HG03095 (cell line): Measurements from ENCODE around the gene BTBD10.
A peak's percentile ranks its signal among the peaks of the same experiment; 100 is the strongest.

Experiments used
- ATAC-seq: cut with Tn5 transposase; IDR thresholded peaks from one replicate; pipeline ENCODE4 v1.9.1; 2021; ENCODE audit warnings: moderate library complexity; ENCODE audit not compliant: unreplicated experiment

The BTBD10 gene

DNA sequence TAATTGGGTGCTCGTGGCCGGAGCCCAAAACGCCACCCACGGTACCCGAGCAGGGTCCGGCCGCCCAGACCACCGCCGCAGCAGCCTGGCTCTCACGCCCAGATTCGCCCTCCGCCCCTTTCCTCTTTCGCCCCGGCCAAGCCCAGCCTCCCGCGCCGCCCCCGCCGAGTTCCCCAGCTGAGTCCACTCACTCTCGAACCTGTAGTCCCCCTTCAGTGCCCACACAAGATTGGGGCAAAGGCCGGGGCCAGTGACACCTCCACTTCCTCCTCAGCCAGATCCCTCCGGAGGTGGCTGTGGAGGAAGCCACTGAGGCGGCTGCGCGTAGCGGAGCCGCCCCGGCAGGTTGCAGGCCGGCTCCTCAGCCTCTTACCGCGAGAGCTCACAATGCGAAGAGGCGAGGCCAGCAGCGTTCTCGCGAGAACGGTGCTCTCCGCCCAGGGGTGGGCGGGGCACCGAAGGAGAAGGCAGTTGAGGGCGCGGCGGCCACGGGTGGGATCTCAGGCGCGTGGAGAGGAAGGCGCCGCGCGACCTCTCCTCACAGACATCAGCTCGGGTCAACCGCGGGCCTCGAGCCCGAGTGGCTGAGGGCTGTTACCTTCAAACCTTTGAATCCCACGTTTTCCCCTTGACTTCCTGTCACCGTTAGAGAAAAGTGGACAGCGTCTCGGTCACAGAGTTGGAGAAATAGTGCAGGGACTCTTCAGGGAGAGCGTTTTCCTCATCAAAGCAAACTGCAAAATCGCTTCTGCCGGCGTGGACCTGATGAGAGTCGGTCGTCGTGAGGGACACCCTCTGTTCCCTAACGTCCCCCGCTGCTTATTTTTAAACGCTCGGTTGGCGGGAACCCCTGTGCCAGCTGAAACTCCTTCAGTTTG is at the start of gene BTBD10:
Gene BTBD10 (minus strand): TSS at position 322 of the 878 bp plus-strand sequence. CDS start 18,098 bp downstream, outside the sequence.
- ATAC-seq: peak; percentile 95

DNA sequence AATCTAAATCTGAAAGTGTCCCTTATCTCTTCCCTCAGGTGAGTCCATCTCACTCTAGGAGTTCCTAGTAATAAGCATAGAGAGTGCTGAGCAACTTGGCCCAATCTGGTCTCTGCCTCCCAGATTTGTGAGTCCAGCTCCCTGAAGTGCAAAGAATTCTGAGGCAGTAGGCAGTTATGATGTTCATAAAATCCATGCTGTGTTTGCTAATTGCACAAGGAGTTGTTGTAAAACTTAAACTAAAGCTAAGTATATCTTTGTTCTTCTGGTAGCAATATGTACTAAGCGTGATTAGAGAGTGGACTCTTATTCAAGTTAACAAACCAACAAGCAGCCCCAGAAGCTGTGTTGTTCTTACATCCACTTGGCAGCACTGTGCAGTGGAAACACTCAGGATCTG is 40.4 kb upstream of the BTBD10 start:
- ATAC-seq: no peak

DNA sequence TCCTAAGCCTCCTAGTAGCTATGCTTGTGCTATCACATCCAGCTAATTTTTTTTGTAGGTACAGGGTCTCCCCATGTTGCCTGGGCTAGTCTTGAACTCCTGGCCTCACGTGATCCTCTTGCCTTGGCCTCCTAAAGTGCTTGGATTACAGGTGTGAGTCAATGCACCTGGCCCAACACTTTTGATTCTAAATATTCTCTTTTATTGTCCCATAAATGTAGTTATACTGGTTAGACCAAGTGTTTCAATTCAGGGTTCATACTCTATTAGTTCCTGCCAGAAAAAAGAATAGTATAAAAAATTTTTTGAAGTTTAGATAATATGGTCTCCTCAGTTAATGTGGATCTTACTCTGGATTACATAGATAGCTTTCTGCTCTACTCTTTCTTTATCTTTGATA is 39.5 kb upstream of the BTBD10 start:
- ATAC-seq: no peak

DNA sequence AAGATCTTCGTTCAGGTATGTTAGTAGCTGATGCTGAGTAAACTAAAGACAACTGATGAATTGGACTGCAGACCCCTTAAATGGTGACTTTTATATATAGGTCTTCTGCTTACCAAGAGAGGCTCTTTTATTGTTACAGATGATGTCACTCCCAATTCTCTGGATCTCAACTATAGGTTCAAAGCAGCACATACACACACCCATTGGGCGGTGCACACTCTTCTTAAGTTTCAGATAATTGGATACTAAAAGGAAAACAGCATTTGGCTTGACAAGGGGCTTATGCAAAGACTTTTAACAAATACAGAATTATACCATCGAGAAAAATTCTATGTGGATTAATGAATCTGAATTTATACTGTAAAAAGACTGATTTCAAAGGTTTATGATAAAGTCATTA is 32.9 kb upstream of the BTBD10 start, which contains the start of gene PTH:
Gene PTH (minus strand): TSS at position 69 of the 400 bp plus-strand sequence. CDS start 3,142 bp downstream, outside the sequence.
- ATAC-seq: no peak

DNA sequence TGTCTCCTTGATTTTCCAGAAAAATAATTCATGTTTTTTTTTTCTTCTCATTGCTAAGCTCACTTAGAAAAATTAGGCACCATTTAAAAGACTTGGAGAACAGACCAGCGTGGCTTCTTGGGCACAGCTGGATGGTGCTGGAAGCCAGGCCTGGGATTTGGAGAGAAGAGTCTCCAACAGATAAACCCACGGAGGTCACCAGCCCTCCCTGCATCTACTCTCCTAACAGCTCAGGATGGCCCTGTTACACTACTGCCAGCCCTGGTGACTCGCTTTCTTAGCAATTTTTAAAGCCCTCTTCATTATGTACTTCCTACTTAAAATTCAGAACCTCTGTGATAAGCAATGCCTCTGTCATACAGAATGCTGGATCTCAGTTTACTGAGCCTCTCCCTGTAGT is 31.0 kb upstream of the BTBD10 start:
- no peak for ATAC-seq

DNA sequence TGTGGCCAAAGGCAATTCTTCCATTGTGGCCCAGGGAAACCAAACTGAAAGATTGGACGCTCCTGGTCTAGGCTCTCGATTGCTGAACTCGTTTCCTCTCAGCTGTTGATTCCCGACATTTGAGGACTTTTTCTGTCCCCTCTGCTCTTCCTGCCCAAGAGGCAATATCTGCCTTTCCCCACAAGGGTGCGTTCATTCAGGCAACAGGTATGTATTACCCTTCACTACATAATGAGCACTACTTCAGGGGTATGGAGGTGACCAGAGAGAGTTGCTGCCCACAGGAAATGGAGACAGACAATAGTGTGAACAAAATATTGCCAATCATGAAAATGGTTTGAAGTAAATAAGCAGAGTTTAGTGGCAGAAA is 24.6 kb upstream of the BTBD10 start:
- ATAC-seq: peak; percentile 73

DNA sequence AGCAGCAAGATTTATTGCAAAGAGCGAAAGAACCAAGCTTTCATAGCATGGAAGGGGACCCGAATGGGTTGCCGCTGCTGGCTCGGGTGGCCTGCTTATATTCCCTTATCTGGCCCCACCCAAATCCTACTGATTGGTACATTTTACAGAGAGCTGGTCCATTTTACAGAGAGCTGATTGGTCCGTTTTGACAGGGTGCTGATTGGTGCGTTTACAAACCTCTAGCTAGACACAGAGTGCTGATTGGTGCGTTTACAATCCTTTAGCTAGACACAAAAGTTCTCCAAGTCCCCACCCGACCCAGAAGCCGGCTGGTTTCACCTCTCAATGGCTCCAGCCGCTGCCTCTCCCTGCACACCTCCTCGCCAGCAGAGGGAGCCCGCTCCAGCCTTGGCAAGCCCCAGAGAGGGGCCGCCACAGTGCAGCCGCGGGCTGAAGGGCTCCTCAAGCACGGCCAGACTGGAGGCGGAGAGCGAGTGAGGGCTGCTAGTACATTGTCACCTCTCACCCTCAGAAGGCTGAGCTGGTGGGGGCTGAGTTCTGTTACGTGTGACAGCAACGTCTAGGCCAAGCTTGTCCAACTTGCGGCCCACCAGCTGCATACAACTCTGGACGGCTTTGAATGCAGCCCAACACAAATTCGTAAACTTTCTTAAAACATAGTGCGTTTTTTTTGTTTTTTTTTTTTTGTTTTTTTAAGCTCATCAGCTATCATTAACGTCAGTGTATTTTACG is 24.1 kb upstream of the BTBD10 start:
- ATAC-seq: peak; percentile 79

DNA sequence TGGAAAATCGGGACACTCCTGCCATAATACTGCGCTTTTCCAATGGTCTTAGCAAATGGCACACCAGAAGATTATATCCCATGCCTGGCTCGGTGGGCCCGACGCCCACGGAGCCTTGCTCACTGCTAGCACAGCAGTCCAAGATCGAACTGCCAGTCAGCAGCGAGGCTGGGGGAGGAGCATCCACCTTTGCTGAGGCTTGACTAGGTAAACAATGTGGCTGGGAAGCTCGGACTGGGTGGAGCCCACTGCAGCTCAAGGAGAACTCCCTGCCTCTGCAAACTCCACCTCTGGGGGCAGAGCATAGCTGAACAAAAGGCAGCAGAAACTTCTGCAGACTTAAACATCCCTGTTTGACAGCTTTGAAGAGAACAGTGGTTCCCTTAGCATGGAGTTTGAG is 17.2 kb upstream of the BTBD10 start:
- no peak for ATAC-seq

DNA sequence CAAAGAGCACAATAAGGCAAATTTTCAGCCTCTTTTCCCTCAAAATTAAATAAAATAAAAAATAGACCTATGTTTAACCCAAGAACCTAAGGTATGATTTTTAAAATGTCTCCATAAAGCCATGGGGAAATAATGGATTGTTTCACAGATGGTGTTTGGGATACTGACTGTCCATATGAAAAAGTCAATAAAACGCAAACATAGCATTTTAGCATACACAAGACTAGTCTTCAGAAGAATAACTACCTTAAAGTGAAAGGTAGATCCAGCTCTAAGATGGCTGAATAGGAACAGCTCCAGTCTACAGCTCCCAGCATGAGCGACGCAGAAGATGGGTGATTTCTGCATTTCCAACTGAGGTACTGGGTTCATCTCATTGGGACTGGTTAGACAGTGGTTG is 16.7 kb upstream of the BTBD10 start:
- ATAC-seq: no peak

DNA sequence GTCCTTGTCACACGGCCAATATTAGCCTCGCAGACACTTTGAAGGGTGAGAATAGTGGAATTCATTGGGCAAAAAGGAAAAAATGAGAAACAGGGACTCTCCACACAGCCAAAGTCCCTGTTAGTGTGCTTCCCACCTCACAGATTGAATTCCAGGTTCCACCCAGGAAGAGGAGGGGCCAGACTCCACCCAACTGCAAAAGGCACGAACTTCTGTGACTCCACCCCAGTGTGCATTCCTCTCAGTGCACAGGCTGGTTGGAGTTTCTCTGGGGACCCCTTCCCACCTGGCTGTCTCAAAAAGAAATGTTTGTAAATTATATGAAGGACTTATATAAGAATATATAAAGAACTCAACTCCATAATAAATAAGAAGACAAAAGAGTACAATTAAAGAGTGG is 12.1 kb upstream of the BTBD10 start:
- ATAC-seq: no peak

DNA sequence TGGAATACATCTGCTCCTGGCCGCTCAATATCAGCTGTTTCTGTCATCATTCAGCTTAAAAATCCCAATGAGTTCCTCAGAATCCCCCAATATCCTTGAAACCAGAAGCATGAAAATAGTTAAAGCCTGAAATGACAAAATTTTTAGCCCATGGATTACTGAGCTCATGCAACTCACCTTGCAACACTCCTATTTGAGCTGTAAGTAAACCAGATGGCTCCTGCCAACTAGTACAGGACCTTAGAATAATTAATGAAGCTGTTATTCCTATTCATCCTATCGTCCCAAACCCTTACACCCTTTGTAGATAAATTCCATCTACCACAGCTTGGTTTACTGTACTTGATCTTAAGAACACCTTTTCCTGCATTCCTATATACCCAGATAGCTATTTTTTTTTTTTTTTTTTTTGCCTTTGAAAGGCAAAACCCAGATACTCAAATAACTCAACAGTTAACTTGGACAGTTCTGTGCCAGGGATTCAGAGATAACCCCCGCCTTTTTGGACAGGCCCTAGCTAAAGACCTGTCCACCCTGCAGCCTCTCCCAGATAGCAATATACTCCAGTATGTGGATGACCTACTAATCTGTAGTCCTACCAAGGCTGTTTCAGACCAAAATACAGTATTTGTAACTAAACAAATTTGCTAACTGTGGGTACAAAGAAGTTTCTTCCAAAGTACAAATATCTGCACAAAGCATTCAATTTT is 10.1 kb upstream of the BTBD10 start:
- no peak for ATAC-seq

DNA sequence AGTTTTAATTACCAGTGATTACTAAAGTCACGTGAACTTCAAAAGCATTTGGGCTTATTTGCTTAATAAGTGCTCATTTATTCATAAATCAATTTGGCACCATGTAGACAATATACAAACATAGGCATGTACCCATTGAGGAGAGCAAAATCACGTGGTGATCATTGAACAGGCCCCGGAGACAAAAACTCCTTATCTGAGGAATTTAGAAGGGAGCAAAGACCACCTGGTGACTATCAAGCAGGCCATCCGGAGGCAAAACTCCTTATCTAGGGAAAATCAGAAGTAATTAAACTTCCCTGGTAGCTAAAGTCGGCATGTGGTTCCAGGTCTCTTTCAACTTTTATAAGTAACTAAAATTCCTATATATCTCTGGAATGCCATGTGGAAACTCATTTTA is 5.7 kb upstream of the BTBD10 start:
- ATAC-seq: no peak

DNA sequence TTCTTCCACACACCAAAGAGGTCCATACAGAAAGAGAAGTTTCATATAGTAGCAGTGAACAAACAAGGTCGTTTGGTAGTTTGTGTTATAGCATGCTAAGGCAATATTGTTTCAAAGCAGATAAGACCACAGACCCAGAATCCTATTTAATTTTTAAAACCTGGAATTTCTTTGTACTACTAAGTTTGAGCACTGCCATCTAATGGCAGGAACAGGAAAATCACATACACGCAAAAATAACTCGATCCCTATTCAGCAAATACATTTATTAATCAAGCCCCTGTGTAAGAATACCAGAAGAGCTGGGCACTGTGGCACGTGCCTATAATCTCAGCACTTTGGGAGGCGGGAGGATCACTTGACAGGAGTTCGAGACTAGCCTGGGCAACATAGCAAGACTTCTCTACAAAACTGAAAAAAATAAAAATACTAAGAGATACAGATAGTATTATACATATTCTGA is 2.9 kb upstream of the BTBD10 start:
- ATAC-seq: no peak

DNA sequence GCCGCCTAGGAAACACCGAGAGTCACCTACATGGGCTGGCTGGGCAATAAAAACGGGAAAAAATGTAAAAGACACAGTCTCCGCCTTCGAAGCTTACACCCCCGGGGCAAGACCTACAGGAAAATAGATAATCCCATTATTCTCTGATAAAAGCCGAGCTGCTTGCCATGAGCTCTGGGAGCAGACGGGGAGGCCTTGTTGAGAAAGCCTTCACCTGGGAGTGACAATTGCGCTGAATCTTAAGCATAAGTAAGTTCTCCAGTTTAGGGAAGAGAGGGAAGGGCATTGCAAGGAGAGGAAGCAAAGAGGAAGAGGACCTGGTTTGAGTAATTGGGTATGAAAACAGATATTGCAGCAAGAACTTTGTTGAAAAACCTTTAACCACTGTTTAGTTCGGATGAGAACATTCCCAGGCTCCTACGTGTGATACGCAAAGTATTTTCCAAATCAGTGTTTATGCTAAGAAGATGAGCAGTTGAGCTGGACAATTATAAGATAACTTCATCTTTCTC is 813 bp upstream of the BTBD10 start:
- no peak for ATAC-seq

DNA sequence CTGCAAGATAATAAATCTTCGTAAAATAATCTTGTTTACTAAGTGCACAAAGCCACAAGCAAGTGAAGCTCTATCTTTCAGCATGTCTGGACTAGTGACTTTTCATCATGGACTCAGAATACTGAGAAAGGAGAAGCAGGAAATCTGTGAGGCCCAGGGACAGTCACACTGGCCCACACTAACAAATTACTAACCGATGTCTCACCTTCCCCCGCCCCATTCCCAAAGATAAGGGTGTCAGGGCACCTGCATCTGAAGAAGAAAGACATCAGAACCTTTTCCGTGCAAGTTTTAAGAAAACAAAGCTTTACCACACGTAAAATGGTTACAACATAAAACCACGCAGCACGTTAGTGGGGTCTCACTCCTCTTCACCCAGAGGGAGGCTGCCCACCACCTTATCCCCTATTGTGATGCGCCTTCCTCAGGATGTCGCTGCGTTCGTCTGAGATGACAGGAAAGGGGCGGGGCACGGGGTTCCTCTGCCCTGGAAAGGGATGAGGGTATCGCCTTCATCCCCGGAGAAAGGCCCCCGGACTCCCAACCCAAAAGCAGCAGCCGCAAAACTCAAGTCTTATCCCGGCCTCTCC is 616 bp downstream of the BTBD10 start:
- ATAC-seq: peak; percentile 41

DNA sequence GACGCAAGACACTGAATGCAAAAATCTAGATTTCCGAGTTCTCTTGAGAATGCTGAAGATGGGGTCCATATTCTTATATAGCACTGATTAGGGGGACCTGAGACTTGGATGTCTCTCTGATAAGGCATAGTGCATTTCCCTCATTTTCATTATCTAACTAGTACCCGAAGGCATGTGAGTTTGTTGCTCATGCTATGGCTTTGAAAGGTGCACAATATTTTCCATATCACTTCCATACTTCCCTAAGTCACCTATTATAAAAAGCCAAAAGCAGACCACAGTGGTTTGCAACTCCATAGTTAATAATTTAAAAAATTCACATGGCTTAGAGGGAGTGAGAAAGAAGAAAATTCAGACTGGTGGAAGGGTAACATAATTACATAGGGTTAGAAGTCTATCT is 1.7 kb downstream of the BTBD10 start:
- ATAC-seq: no peak

DNA sequence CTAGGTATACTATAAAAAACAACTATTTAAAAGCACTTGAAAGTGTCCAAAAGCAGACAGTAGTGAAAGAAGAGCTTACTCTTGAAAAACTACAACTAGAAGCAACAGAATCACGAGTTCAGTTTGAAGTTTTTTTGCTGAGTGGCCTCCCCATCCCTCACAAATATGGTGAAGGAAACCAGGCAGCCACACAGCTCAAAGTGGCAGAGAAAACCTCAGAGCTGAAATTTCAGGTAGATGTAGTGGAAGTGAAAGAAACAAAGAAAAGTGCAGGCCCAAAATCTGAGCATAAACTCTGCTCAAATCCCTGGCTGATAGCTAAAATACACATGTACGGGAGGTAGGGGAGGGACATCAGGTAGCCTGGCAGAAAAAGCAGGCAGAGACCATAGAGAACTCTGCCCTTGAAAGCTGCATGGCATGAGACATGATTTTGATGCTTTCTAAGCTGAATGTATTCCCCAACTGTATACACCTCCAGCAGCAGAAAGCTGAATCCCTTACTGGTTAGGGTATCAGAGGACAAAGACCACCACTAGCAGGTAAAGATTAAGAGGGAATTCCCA is 12.1 kb downstream of the BTBD10 start:
- no peak for ATAC-seq

DNA sequence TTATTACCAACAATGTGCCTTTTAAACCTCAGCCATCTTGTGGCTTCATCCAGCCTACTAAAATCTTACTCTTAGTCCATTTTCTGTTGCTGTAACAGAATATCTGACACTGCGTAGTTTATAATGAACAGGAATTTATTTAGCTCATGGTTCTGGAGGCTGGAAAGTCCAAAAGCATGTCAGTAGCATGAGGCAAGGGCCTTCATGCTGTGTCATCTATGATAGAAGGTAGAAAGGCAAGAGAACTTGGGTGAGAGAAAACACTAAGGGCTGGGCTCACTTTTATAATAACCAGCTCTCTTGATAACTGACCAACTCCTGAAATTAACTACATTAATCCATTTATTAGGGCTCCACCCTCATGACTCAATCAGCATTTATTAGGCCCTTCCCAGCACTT is 13.5 kb downstream of the BTBD10 start:
- no peak for ATAC-seq

DNA sequence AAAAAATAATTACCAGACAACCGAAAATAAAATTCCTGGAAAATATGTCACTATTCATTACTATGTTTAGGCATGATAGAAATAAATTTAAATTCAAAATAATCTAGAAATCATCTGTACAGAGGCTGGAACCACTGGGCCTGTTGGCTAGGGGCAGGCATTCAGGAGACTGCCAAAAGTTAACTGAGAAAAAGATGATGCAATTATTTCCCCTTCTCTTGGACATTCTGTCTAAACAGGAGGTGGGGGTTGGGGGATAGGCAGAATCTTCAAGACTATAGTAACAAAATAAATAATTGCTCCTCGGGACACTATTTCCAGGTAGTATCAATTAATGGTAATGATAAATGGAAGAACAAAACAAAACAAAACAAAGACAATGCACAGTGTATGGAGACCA is 14.1 kb downstream of the BTBD10 start:
- no peak for ATAC-seq

DNA sequence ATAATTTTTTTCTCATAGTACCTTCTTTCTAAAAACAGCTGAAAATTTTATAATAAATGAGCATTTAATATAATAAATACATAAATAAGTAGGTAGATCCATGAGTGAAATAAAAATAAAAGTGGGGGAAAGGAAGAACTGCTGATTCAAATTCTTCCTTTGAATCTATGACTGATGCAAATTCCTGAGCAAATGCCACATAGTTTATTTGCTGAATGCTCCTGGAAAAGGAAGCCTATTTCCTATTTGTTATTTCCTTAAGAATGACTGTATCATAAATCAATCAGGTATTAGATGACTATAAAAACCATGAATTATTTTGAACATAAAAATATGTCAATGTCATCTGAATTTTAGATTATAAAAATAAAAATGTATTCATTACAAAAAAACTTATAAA is 16.6 kb downstream of the BTBD10 start:
- ATAC-seq: no peak

DNA sequence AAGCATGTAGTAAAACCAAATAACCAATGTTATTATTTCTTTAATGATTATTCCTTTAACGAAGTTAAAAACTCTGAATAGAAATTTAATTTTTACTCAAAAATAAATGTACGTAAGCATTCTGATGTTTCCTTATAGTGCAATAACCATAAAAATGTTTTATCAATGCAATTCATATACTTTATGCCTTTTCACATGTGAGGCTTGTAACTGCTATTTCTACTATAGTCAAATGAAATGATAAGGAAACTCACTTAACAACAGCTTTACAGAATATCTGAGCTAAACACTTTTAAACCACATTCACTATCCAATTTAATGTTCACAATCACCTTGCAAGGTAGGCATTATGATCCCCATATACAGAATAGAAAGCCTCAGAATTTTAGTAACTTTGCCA is 17.4 kb downstream of the BTBD10 start:
- ATAC-seq: no peak
